H1 (cell line): ENCODE data around the gene DGKH. TPM values are rescaled to one million over a fixed set of nuclear protein-coding genes. Genes with fewer than 3 reads are reported as not detected.

Source experiments
- CTCF ChIA-PET: fragments of 300-600 bp; sonication (Branson Sonifier 250); formaldehyde crosslinking; loops from one replicate; lab custom pipeline; 2021; ENCODE audit not compliant: partially characterized antibody; lab: Charles Lee
- POLR2A ChIA-PET: fragments of 300-600 bp; sonication (Branson Sonifier 250); formaldehyde crosslinking; loops from one replicate; lab custom pipeline; 2021; ENCODE audit warnings: inconsistent platforms; ENCODE audit not compliant: partially characterized antibody; lab: Charles Lee
- DNase-seq, 2 experiments: peaks; one replicate each; pipeline versions ENCODE4 v3.0.0 to v3.0.0-alpha.2; 2010 to 2022; ENCODE audit warnings: low spot score in 2 of 2, low read depth in 1 of 2, mixed read lengths in 1 of 2
- FAIRE-seq: peaks from 2 replicates; lab custom pipeline; 2011; peaks lifted over from hg19 to GRCh38; lab: Jason Lieb, UNC
- H2AFZ ChIP-seq: 2 replicates; pipeline ENCODE4 v1.8.1; 2012; ENCODE audit warnings: low read length, inconsistent platforms
- H2AK5ac ChIP-seq: 2 replicates; pipeline ENCODE4 v1.6.1; 2013; ENCODE audit warnings: low read depth, low read length
- H2BK120ac ChIP-seq: replicated peaks from 2 replicates; pipeline ENCODE3; 2013; ENCODE audit warnings: low read depth, low read length, inconsistent platforms
- H2BK12ac ChIP-seq: 2 replicates; pipeline ENCODE4 v1.6.1; 2013; ENCODE audit warnings: low read depth, low read length
- H2BK15ac ChIP-seq: 2 replicates; pipeline ENCODE4 v1.6.1; 2013; ENCODE audit warnings: low read length
- H2BK20ac ChIP-seq: 2 replicates; pipeline ENCODE4 v1.6.1; 2013; ENCODE audit warnings: low read length
- H2BK5ac ChIP-seq: 2 replicates; pipeline ENCODE4 v1.6.1; 2013; ENCODE audit warnings: low read depth, low read length
- H3K14ac ChIP-seq: 2 replicates; pipeline ENCODE4 v1.6.1; 2013; ENCODE audit warnings: inconsistent platforms; ENCODE audit not compliant: insufficient read length
- H3K18ac ChIP-seq: 2 replicates; pipeline ENCODE4 v1.6.1; 2013; ENCODE audit warnings: low read length; ENCODE audit errors: extremely low read depth
- H3K23ac ChIP-seq: 2 replicates; pipeline ENCODE4 v1.6.1; 2013; ENCODE audit warnings: inconsistent platforms; ENCODE audit not compliant: insufficient read length
- H3K23me2 ChIP-seq: 2 replicates; pipeline ENCODE4 v1.6.1; 2013; ENCODE audit warnings: low read depth, low read length
- H3K27ac ChIP-seq: 2 replicates; pipeline ENCODE4 v1.6.1; 2011; ENCODE audit warnings: low read depth, low read length, inconsistent platforms
- H3K27me3 ChIP-seq, 4 experiments: replicated peaks in 1 of 4; 1 replicate in 1 of 4; 2 replicates in 3 of 4; pipeline versions ENCODE4 v1.6.1 to v1.8.1; 2011 to 2013; ENCODE audit warnings: low read length in 3 of 4, mild to moderate bottlenecking in 3 of 4, inconsistent platforms in 2 of 4, mixed read lengths in 2 of 4, moderate library complexity in 1 of 4; ENCODE audit not compliant: control insufficient read depth in 3 of 4, insufficient read depth in 3 of 4; ENCODE audit errors: extremely low read depth in 1 of 4
- H3K36me3 ChIP-seq, 4 experiments: 2 replicates each; pipeline versions ENCODE4 v1.6.1 to v1.8.1; 2011 to 2013; ENCODE audit warnings: mild to moderate bottlenecking in 4 of 4, low read length in 3 of 4, moderate library complexity in 2 of 4, control low read depth in 1 of 4, inconsistent platforms in 1 of 4; ENCODE audit not compliant: insufficient read depth in 4 of 4, control insufficient read depth in 2 of 4
- H3K4ac ChIP-seq: replicated peaks from 2 replicates; pipeline ENCODE3; 2013; ENCODE audit warnings: low read length, low read depth, mixed read lengths, inconsistent platforms; ENCODE audit not compliant: insufficient read length
- H3K4me1 ChIP-seq, 4 experiments: replicated peaks in 1 of 4; 1 replicate in 1 of 4; 2 replicates in 3 of 4; pipeline versions ENCODE4 v1.6.1 to v1.8.1; 2011 to 2013; ENCODE audit warnings: low read length in 3 of 4, inconsistent platforms in 2 of 4, mixed read lengths in 1 of 4; ENCODE audit not compliant: insufficient read depth in 4 of 4, control insufficient read depth in 3 of 4
- H3K4me2 ChIP-seq, 2 experiments: 2 replicates each; pipeline versions ENCODE4 v1.6.1 to v1.8.1; 2011 to 2013; ENCODE audit warnings: low read depth in 2 of 2, low read length in 2 of 2, control low read depth in 1 of 2, inconsistent platforms in 1 of 2, mild to moderate bottlenecking in 1 of 2; ENCODE audit not compliant: insufficient read depth in 1 of 2
- H3K4me3 ChIP-seq, 4 experiments: fragments of 200-600, 300-600 bp in 1 of 4; sonication (generic), shearing (Covaris generic), sonication (Bioruptor Twin) in 1 of 4; 2 replicates each; pipeline versions ENCODE4 v1.5.1 to v1.8.1; 2011 to 2016; ENCODE audit warnings: low read length in 4 of 4, low read depth in 3 of 4, control low read depth in 2 of 4, inconsistent platforms in 2 of 4, mild to moderate bottlenecking in 2 of 4, mixed read lengths in 1 of 4, moderate library complexity in 1 of 4; ENCODE audit not compliant: insufficient read depth in 2 of 4; ENCODE audit errors: extremely low read depth in 1 of 4
- H3K56ac ChIP-seq: replicated peaks from 2 replicates; pipeline ENCODE3; 2013; ENCODE audit warnings: low read depth, mild to moderate bottlenecking, mixed read lengths, low read length, inconsistent platforms; ENCODE audit not compliant: insufficient read length
- H3K79me1 ChIP-seq: 2 replicates; pipeline ENCODE4 v1.6.1; 2013; ENCODE audit warnings: low read depth, low read length, control low read depth
- H3K79me2 ChIP-seq, 2 experiments: 2 replicates each; pipeline versions ENCODE4 v1.6.1 to v1.8.1; 2012 to 2013; ENCODE audit warnings: low read length in 2 of 2, mild to moderate bottlenecking in 2 of 2, inconsistent platforms in 1 of 2; ENCODE audit not compliant: insufficient read depth in 2 of 2, control insufficient read depth in 1 of 2
- H3K9ac ChIP-seq, 4 experiments: replicated peaks in 1 of 4; 1 replicate in 1 of 4; 2 replicates in 3 of 4; pipeline versions ENCODE4 v1.6.1 to v1.8.1; 2011 to 2013; ENCODE audit warnings: low read depth in 3 of 4, low read length in 3 of 4, control low read depth in 2 of 4, mild to moderate bottlenecking in 2 of 4, moderate library complexity in 2 of 4, inconsistent platforms in 1 of 4; ENCODE audit errors: extremely low read depth in 1 of 4
- H3K9me3 ChIP-seq, 2 experiments: 2 replicates each; pipeline versions ENCODE4 v1.6.1 to v1.8.1; 2012 to 2013; ENCODE audit warnings: mild to moderate bottlenecking in 2 of 2, moderate library complexity in 2 of 2, control low read depth in 1 of 2, inconsistent platforms in 1 of 2, low read depth in 1 of 2, low read length in 1 of 2, mixed read lengths in 1 of 2; ENCODE audit not compliant: insufficient read depth in 2 of 2
- H4K20me1 ChIP-seq, 2 experiments: replicated peaks in 1 of 2; 2 replicates each; pipeline versions ENCODE3 to v1.8.1; 2011 to 2013; ENCODE audit warnings: inconsistent platforms in 2 of 2, low read length in 2 of 2, mild to moderate bottlenecking in 1 of 2; ENCODE audit not compliant: insufficient read depth in 2 of 2, control insufficient read depth in 1 of 2
- H4K5ac ChIP-seq: 2 replicates; pipeline ENCODE4 v1.6.1; 2013; ENCODE audit warnings: low read length, low read depth, mixed read lengths, inconsistent platforms; ENCODE audit not compliant: insufficient read length
- H4K8ac ChIP-seq: 2 replicates; pipeline ENCODE4 v1.8.0; 2013; ENCODE audit warnings: mild to moderate bottlenecking, moderate library complexity, low read length, inconsistent platforms; ENCODE audit not compliant: insufficient read depth; ENCODE audit errors: extremely low read depth
- H4K91ac ChIP-seq: replicated peaks from 2 replicates; pipeline ENCODE3; 2013; ENCODE audit warnings: low read length, mixed read lengths, inconsistent platforms; ENCODE audit not compliant: insufficient read length
- ASH2L ChIP-seq: fragments of 200-600, 300-600 bp; sonication (generic); IDR thresholded peaks from one replicate; pipeline ENCODE4 v1.7.1; 2017; ENCODE audit warnings: low read length
- CREB1 ChIP-seq: IDR thresholded peaks from 2 replicates; pipeline ENCODE4 v1.6.1; 2012; ENCODE audit warnings: inconsistent platforms
- E2F6 ChIP-seq: IDR thresholded peaks from 2 replicates; pipeline ENCODE4 v1.6.1; 2012; ENCODE audit warnings: inconsistent platforms
- SIN3A ChIP-seq, 2 experiments: IDR thresholded peaks in 1 of 2; conservative IDR thresholded peaks in 1 of 2; 2 replicates each; pipeline ENCODE4 v1.6.1; 2011 to 2012; ENCODE audit warnings: low read length in 2 of 2, improper control_type of control experiment in 1 of 2, low read depth in 1 of 2, mild to moderate bottlenecking in 1 of 2
- SIX5 ChIP-seq: IDR thresholded peaks from 2 replicates; pipeline ENCODE4 v1.6.1; 2011; ENCODE audit warnings: mild to moderate bottlenecking, low read depth, low read length
- TCF12 ChIP-seq: IDR thresholded peaks from 2 replicates; pipeline ENCODE4 v1.6.1; 2011; ENCODE audit warnings: low read depth, mild to moderate bottlenecking, low read length
- WGBS, 2 experiments: shearing (Covaris generic) in 1 of 2; methylation state at CpG; one replicate each; pipeline versions ENCODE4 v1.1.6 to v1.1.7; 2013 to 2015; ENCODE audit warnings: low lambda C conversion rate in 2 of 2, mixed read lengths in 2 of 2, inconsistent platforms in 1 of 2, low coverage in 1 of 2, missing lambda C conversion rate in 1 of 2; ENCODE audit not compliant: insufficient replicate concordance in 2 of 2, insufficient coverage in 1 of 2, insufficient read length in 1 of 2; ENCODE audit errors: extremely low coverage in 1 of 2, missing lambda C conversion rate in 1 of 2; 5-methylcytosine and 5-hydroxymethylcytosine counted together
- polyA plus RNA-seq, 7 experiments: library from polyadenylated mRNA; depleted of rRNA in 3 of 7; stranded (reverse) in 5 of 7; unstranded in 2 of 7; fragments of >200 nt in 5 of 7; fragments of 200-250 nt in 2 of 7; gene quantifications; 1 replicate in 5 of 7; 2 replicates in 1 of 7; 4 replicates in 1 of 7; pipeline versions ENCODE4 v1.2.1 to v1.2.3, GENCODE V29; 2011 to 2013; ENCODE audit warnings: missing spikeins in 2 of 7, mixed read lengths in 2 of 7
- total RNA-seq: library from RNA; stranded (reverse); fragmentation: NEBNext Ultra II Directional; extraction: Animal tissue kit (Norgen Biotek cat#: 25700); gene quantifications from 2 replicates; pipeline ENCODE4 v1.2.1, GENCODE V29; 2021

DGKH gene
- total and polyA plus RNA-seq, 2 of the 8 experiments (the other 6 are each of a cell fraction or from before 2014, with no cell fraction given) = 2.1 to 7.9 TPM

DNA sequence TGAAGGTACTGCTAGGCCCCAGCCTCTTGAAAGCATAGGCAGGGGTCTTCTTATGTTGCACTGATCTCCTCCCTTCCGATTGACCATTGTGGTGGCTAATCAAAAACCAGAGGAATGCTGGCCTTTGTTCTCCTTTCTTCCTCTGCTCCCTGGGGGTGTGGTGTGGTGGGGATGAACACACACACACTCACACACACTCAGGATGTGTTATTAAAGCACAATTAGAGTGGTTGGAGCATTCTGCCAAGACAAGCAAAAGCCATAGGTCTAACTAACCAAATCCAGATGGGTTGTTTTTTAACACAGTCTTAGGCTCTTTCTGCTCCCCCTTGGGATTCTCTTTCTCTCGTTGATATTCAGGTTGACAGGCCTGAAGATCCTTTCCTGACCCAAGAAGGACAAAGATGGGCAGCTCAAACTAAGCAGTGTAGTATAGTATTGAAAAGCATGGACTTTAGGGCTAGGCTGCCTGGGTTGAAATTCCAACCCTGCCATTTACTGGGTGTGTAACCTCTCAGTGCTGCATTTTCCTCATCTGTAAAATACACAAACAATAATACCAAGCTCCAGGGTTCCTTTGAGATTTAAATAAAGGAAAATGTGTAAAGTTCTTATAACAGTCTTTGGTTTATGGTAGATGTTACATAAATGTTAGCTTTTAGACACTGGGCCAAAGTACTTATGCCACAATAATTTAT, 25.5 kb upstream of the DGKH start:
- Histone ChIP-seq H3K18ac (no peak overlapping the region), H3K79me2 (no peaks in the 10 kb centered on the region), H3K4ac (no peak overlapping the region), H4K8ac (no peak overlapping the region), H3K79me1 (no peaks in the 10 kb centered on the region), H3K4me3 (no peak overlapping the region), H2AFZ (no peak overlapping the region), H3K4me1 (no peaks in the 10 kb centered on the region), H2AK5ac (no peak overlapping the region), H2BK120ac (no peak overlapping the region), H3K27me3 (no peaks in the 10 kb centered on the region), H3K4me2 (no peak overlapping the region), H3K14ac (no peak overlapping the region), H2BK15ac (no peak overlapping the region), H4K5ac (no peak overlapping the region), H4K20me1 (no peaks in the 10 kb centered on the region), H4K91ac (no peak overlapping the region), H3K36me3 (no peaks in the 10 kb centered on the region), H3K23me2 (no peaks in the 10 kb centered on the region), H2BK5ac (no peak overlapping the region), H3K56ac (no peak overlapping the region), H2BK20ac (no peak overlapping the region), H3K9me3 (no peaks in the 10 kb centered on the region), H3K9ac (no peak overlapping the region), H3K27ac (no peak overlapping the region), H2BK12ac (no peak overlapping the region), H3K23ac (no peak overlapping the region)
- DNase-seq (no peak), FAIRE-seq (no peak)
- 95% methylated on average over 2 of the region's 2 CpGs; no CpG with 5 or more reads in 1 of the 2 experiments for WGBS, 2 experiments
- ChIA-PET CTCF (no interaction called here), POLR2A (no interaction called here)
- TF ChIP-seq TCF12 = no peak
- no peak for TF ChIP-seq CREB1
- no peak for TF ChIP-seq SIX5
- no peak for TF ChIP-seq SIN3A (conservative IDR thresholded peaks at IDR 0.05 in 1 of 2, IDR thresholded peaks at IDR 0.05 in 1 of 2; ENCODE audit: low read depth in 1 of 2, low read length in 2 of 2)
- TF ChIP-seq ASH2L = no peak
- TF ChIP-seq E2F6 = no peak
